Liver (tissue), 3 donors: Measurements from ENCODE around the gene DICER1.

Experiments used
- GABPA ChIP-seq, 2 donors: IDR thresholded peaks in 1 of 2; conservative IDR thresholded peaks in 1 of 2; 2 replicates each; pipeline ENCODE4 v1.6.1; 2016; ENCODE audit warnings: antibody characterized with exemption in 2 of 2, mild to moderate bottlenecking in 1 of 2, moderate library complexity in 1 of 2
- HNF4G ChIP-seq: IDR thresholded peaks from 2 replicates; pipeline ENCODE4 v1.6.1; 2016; ENCODE audit warnings: antibody characterized with exemption
- JUND ChIP-seq, 2 donors: IDR thresholded peaks; 2 replicates each; pipeline ENCODE4 v1.6.1; 2016; ENCODE audit warnings: antibody characterized with exemption in 2 of 2
- RAD21 ChIP-seq, 2 donors: IDR thresholded peaks; 2 replicates each; pipeline ENCODE4 v1.6.1; 2016; ENCODE audit warnings: antibody characterized with exemption in 2 of 2, mild to moderate bottlenecking in 2 of 2
- TF ChIP-seq, protein P1 (sequence below): fragments of 150-350 bp; IDR thresholded peaks from 2 replicates; pipeline ENCODE4 v1.5.1; 2017; ENCODE audit warnings: improper control_type of control experiment, low read depth, low read length; ENCODE audit not compliant: missing input control
- TF ChIP-seq, protein P2 (sequence below): IDR thresholded peaks from 2 replicates; pipeline ENCODE4 v1.6.1; 2016; ENCODE audit warnings: antibody characterized with exemption
- donor health status: healthy.
- donor health status: healthy.

DNA sequence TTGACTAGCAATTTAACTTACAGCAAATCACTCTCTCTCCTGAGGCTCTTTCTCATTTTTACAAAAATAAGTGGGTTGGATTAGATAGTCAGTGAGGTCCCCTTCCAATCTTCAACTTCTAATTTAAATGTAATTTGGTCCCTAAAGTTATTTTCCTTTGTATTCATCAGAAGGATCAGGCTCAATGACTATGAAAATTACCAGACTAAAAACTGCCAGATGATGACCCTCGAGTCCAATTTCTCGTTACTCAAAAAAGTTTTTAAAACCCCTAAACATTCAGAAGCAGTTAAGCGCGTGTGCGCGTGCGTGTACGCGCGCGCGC is 34.7 kb downstream of the DICER1 start:
- no peak for TF ChIP-seq JUND (IDR thresholded peaks at IDR 0.05)
- TF ChIP-seq, protein P1, sequence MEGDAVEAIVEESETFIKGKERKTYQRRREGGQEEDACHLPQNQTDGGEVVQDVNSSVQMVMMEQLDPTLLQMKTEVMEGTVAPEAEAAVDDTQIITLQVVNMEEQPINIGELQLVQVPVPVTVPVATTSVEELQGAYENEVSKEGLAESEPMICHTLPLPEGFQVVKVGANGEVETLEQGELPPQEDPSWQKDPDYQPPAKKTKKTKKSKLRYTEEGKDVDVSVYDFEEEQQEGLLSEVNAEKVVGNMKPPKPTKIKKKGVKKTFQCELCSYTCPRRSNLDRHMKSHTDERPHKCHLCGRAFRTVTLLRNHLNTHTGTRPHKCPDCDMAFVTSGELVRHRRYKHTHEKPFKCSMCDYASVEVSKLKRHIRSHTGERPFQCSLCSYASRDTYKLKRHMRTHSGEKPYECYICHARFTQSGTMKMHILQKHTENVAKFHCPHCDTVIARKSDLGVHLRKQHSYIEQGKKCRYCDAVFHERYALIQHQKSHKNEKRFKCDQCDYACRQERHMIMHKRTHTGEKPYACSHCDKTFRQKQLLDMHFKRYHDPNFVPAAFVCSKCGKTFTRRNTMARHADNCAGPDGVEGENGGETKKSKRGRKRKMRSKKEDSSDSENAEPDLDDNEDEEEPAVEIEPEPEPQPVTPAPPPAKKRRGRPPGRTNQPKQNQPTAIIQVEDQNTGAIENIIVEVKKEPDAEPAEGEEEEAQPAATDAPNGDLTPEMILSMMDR, result no peak
- no peak for TF ChIP-seq GABPA (IDR thresholded peaks at IDR 0.05 in 1 of 2, conservative IDR thresholded peaks at IDR 0.05 in 1 of 2)
- no peak for TF ChIP-seq RAD21 (IDR thresholded peaks at IDR 0.05)
- no peak for TF ChIP-seq HNF4G
- TF ChIP-seq, protein P2, sequence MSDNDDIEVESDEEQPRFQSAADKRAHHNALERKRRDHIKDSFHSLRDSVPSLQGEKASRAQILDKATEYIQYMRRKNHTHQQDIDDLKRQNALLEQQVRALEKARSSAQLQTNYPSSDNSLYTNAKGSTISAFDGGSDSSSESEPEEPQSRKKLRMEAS, result no peak
